Panc1 (cell line): ENCODE measurements around the gene RANBP1. TPM values are rescaled to one million over a fixed set of nuclear protein-coding genes. Genes with fewer than 3 reads are reported as not detected.

Experiments
- ATAC-seq: fragments of 200-7000 bp; cut with Tn5 transposase; 2 replicates; pipeline ENCODE4 v1.9.1; 2020; ENCODE audit warnings: mild to moderate bottlenecking, moderate library complexity
- BruUV-seq: library from RNA; stranded (reverse); fragments of 400-500 nt; replicated peaks from 2 replicates; lab custom pipeline; 2021; lab: Mats Ljungman, UMichigan
- CTCF ChIA-PET: fragments of 300-600 bp; sonication (Branson Sonifier 250); formaldehyde crosslinking; loops from one replicate; lab custom pipeline; 2022; ENCODE audit warnings: antibody characterized with exemption; lab: Charles Lee
- POLR2A ChIA-PET: fragments of 300-600 bp; sonication (Branson Sonifier 250); formaldehyde crosslinking; loops from one replicate; lab custom pipeline; 2022; ENCODE audit warnings: antibody characterized with exemption; lab: Charles Lee
- DNase-seq: peaks from one replicate; pipeline ENCODE4 v3.0.0-alpha.2; 2010; ENCODE audit warnings: low read depth, low spot score
- H3K27ac ChIP-seq: 2 replicates; pipeline ENCODE4 v1.5.1; 2011; ENCODE audit warnings: mild to moderate bottlenecking, low read length, inconsistent platforms
- H3K27me3 ChIP-seq: fragments of 200-500 bp; sonication (Bioruptor generic); 2 replicates; pipeline ENCODE4 v1.6.0; 2014; ENCODE audit warnings: low read length, inconsistent platforms; ENCODE audit not compliant: control insufficient read depth, insufficient read depth
- H3K36me3 ChIP-seq: fragments of 200-500 bp; sonication (Bioruptor generic); 2 replicates; pipeline ENCODE4 v1.5.1; 2014; ENCODE audit warnings: inconsistent platforms, mild to moderate bottlenecking, low read length, moderate library complexity; ENCODE audit not compliant: control insufficient read depth, insufficient read depth
- H3K4me1 ChIP-seq: 2 replicates; pipeline ENCODE4 v1.5.1; 2011; ENCODE audit warnings: inconsistent platforms, mild to moderate bottlenecking, low read length, moderate library complexity; ENCODE audit not compliant: control insufficient read depth, insufficient read depth
- H3K4me3 ChIP-seq, 2 experiments: 2 replicates each; pipeline ENCODE4 v1.5.1; 2011 to 2012; ENCODE audit warnings: low read depth in 2 of 2, low read length in 2 of 2, mild to moderate bottlenecking in 2 of 2, inconsistent platforms in 1 of 2, moderate library complexity in 1 of 2
- H3K9me3 ChIP-seq: fragments of 200-500 bp; sonication (Bioruptor generic); 2 replicates; pipeline ENCODE4 v1.5.1; 2014; ENCODE audit warnings: low read depth, mild to moderate bottlenecking, inconsistent platforms, low read length, moderate library complexity; ENCODE audit not compliant: control insufficient read depth, insufficient read depth
- CTCF ChIP-seq: fragments of 450-650 bp; IDR thresholded peaks from 2 replicates; pipeline ENCODE4 v1.5.1; 2017; ENCODE audit warnings: mild to moderate bottlenecking
- POLR2AphosphoS5 ChIP-seq: IDR thresholded peaks from 2 replicates; pipeline ENCODE4 v1.6.1; 2012; ENCODE audit warnings: mild to moderate bottlenecking, low read depth, low read length, moderate library complexity
- REST ChIP-seq, 2 experiments: IDR thresholded peaks; 2 replicates each; pipeline ENCODE4 v1.6.1; 2011 to 2012; ENCODE audit warnings: low read depth in 2 of 2, control low read depth in 1 of 2, low read length in 1 of 2, mild to moderate bottlenecking in 1 of 2, moderate library complexity in 1 of 2; ENCODE audit not compliant: insufficient read depth in 1 of 2
- SIN3A ChIP-seq: IDR thresholded peaks from 2 replicates; pipeline ENCODE4 v1.6.1; 2012; ENCODE audit warnings: low read depth, mild to moderate bottlenecking, low read length, moderate library complexity, borderline replicate concordance; ENCODE audit not compliant: insufficient read depth
- TCF7L2 ChIP-seq: IDR thresholded peaks from 2 replicates; pipeline ENCODE4 v1.6.1; 2011; ENCODE audit warnings: mild to moderate bottlenecking, low read depth, low read length, inconsistent platforms
- in situ Hi-C: cut with HindIII; loops from 2 replicates; pipeline ENCODE4 v1.10.0; 2016; ENCODE audit warnings: low sequenced_read_pairs, low pct_unique_long_range_greater_than_20kb
- intact Hi-C: fragments of 100-400 bp; cut with micrococcal nuclease; formaldehyde crosslinking; loops from one replicate; pipeline ENCODE4 v1.10.0; 2022; ENCODE audit not compliant: unreplicated experiment
- total RNA-seq: library from RNA; stranded (reverse); gene quantifications from one replicate; pipeline ENCODE4 v1.2.1, GENCODE V29; 2021; ENCODE audit not compliant: unreplicated experiment

Gene RANBP1
- total RNA-seq, 1 experiment from 2014 or later, result 232 TPM

GRCh38 chr22:20093418-20094196 is 22.3 kb upstream of the RANBP1 start:
- no peak for TF ChIP-seq TCF7L2
- no peak for TF ChIP-seq REST (IDR thresholded peaks at IDR 0.05; ENCODE audit: insufficient read depth in 1 of 2, low read depth in 2 of 2, low read length in 1 of 2)
- no peak for TF ChIP-seq CTCF
- no peak for TF ChIP-seq POLR2AphosphoS5
- TF ChIP-seq SIN3A, result no peak
- intact Hi-C loops, result no loop called here
- H3K9me3 ChIP-seq, result no peaks in the 10 kb centered on the region
- DNase-seq (no peak), ATAC-seq (no peak)
- peaks cover 16% of the 10 kb centered on the region for H3K36me3 ChIP-seq
- ChIA-PET POLR2A (no interaction called here), CTCF (no interaction called here)
- no peak overlapping the region for H3K4me3 ChIP-seq
- in situ Hi-C loops, result no loop called here
- no peak overlapping the region for H3K27ac ChIP-seq
- no peaks in the 10 kb centered on the region for H3K4me1 ChIP-seq
- H3K27me3 ChIP-seq, result no peaks in the 10 kb centered on the region
- no TSS peak for BruUV-seq

GRCh38 chr22:20094197-20094807 is 21.6 kb upstream of the RANBP1 start:
- intact Hi-C loops, result no loop called here
- Histone ChIP-seq H3K27me3 (no peaks in the 10 kb centered on the region), H3K36me3 (peaks cover 16% of the 10 kb centered on the region), H3K4me3 (no peak overlapping the region), H3K4me1 (no peaks in the 10 kb centered on the region), H3K27ac (no peak overlapping the region), H3K9me3 (no peaks in the 10 kb centered on the region)
- DNase-seq (no peak), ATAC-seq (no peak)
- ChIA-PET CTCF (interaction anchor here (0.5 kb wide), 1 partner anchor 1926 kb away, joined by 8 read pairs; no protein-coding TSS in a partner anchor), POLR2A (no interaction called here)
- BruUV-seq, result no TSS peak
- in situ Hi-C loops, result no loop called here
- TF ChIP-seq SIN3A, result no peak
- no peak for TF ChIP-seq REST (IDR thresholded peaks at IDR 0.05; ENCODE audit: insufficient read depth in 1 of 2, low read depth in 2 of 2, low read length in 1 of 2)
- no peak for TF ChIP-seq CTCF
- no peak for TF ChIP-seq POLR2AphosphoS5
- TF ChIP-seq TCF7L2, result no peak
